Epithelial cell of esophagus (primary cell): ENCODE data around the gene RAD51B.
A peak's percentile ranks its signal among the peaks of the same experiment; 100 is the strongest.

Experiments used
- DNase-seq: peaks from one replicate; pipeline ENCODE4 v3.0.0; 2010; ENCODE audit warnings: low read depth
- H3K4me3 ChIP-seq: 2 replicates; pipeline ENCODE4 v1.5.1; 2011; ENCODE audit warnings: mild to moderate bottlenecking, low read length, control low read depth
- TF ChIP-seq, protein P1 (sequence below): IDR thresholded peaks from 2 replicates; pipeline ENCODE4 v1.5.1; 2011; ENCODE audit warnings: low read depth, mild to moderate bottlenecking, low read length, control low read depth, inconsistent platforms; ENCODE audit not compliant: insufficient read depth; ENCODE audit errors: missing control alignments

The RAD51B gene

DNA sequence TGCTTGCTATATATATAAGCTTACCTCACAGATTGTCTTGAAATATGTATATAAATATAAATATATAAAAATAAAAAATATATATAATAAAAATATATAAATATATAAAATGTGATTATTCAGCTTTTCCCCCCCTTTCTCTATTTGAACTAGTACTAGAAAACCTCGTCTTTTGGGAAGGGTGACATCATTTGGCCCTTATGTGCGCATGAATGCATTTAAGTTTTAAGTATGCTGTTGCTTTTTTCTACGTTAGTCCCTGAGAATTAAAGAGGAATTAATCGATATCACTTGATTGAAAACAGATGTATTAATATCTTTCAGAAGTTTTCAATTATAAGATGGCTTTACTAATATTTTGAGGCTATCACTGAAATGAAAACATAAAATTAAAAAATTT is 69.9 kb downstream of the RAD51B start:
- H3K4me3 ChIP-seq = no peak overlapping the region
- TF ChIP-seq, protein P1, sequence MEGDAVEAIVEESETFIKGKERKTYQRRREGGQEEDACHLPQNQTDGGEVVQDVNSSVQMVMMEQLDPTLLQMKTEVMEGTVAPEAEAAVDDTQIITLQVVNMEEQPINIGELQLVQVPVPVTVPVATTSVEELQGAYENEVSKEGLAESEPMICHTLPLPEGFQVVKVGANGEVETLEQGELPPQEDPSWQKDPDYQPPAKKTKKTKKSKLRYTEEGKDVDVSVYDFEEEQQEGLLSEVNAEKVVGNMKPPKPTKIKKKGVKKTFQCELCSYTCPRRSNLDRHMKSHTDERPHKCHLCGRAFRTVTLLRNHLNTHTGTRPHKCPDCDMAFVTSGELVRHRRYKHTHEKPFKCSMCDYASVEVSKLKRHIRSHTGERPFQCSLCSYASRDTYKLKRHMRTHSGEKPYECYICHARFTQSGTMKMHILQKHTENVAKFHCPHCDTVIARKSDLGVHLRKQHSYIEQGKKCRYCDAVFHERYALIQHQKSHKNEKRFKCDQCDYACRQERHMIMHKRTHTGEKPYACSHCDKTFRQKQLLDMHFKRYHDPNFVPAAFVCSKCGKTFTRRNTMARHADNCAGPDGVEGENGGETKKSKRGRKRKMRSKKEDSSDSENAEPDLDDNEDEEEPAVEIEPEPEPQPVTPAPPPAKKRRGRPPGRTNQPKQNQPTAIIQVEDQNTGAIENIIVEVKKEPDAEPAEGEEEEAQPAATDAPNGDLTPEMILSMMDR = no peak

DNA sequence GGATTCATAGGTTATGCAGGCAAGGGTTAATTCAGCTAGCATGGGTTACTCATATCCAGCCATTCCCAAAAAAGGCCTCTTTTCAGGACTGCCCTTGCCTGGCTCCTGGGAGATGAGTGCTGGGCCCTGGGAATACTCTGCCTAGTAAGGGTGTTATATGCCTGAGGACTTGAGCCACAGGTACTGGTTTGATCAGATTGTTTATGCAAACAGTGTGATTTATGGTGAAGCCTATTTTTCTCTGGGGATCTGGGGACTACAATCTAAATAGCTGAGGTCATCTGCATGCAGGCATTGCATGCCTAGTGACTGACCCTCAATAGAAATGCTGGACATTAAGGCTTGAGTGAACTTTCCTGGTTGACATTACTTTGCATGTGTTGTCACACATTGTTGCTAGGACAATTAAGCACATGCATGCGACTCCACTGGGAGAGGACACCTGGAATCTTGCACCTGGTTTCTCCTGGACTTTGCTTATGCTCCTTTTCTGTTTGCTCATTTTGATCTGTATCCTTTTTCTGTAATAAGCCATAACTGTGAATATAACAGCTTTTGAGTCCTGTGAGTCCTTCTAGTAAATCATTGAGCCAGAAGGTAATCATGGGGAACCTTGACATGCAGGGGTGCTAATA is 73.0 kb downstream of the RAD51B start:
- TF ChIP-seq, protein P1 = no peak
- no peak overlapping the region for H3K4me3 ChIP-seq
- no peak for DNase-seq

More for the DNA sequence above, 69.9 kb downstream of the RAD51B start:
- no peak for DNase-seq

DNA sequence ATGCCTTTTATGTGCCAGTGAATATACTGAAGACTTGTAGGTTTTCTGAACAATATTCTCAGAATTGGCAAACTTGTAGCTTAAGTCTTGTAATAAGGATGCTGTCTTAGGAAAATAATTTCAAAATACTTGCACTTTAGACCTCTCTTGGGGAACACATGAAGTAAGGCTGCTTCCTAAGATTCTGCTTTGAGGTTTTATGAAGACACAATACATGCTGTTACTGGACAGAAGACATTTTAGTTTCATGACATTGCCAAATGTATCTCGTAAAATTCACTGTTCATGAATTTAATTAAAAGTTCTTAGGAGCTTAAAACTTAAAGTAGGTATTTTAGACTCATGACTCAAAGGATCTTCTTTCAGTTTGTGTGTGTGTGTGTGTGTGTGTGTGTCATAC is 80.7 kb downstream of the RAD51B start:
- no peak for DNase-seq
- TF ChIP-seq, protein P1 = no peak
- H3K4me3 ChIP-seq = no peak overlapping the region

DNA sequence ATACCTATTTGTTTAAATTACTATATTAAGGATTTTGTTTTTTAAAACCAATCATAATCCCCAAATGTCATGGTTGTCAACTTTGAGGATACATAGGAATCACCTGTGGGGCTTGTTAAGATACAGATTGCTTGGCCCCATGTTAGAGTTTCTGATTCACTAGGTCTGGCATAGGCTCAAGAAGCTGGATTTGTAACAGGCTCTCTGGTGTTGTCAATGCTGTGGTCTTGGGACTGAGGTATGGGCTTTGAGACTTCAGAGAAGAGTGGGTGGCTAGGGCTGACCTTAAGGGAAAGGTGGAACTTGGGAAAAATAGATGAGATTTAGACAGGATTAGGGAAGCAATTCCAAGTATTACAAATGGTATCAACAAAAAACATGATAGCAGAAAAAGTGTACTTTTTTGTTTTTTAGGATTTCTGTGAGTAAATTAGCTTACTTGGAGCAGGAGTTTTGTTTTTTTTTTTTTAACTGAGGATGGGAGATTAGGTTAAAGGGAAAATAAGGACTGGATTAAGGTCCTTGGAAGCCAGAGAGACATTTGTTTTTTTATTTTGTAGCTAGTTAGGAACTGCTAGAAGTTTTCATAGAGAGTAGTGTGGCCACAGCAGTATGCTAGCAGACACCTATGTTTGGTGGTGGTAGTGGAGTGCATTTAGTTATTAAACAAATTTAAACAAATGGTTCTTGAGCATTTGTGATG is 88.6 kb downstream of the RAD51B start:
- TF ChIP-seq, protein P1 = no peak
- no peak overlapping the region for H3K4me3 ChIP-seq
- peak; percentile 7 for DNase-seq

DNA sequence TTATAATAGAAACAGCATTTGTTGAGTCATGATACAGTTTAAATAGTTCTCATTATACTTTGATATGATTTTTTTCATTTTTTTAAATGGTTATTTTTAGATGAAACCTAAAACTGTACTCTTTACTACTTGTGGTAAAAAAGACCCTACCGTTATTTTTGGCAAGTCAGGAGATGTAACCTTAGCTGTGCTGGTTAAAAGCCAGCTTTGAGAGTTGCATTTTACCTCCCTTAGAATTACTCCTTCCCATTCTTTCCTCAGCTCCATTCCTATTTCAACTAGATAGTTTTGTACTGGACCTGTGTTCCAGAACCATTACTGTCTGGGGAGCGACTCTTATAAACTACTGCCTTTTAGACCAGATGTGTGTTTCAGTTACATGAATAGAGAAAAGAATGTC is 92.0 kb downstream of the RAD51B start:
- DNase-seq = no peak
- H3K4me3 ChIP-seq = no peak overlapping the region
- TF ChIP-seq, protein P1 = no peak

DNA sequence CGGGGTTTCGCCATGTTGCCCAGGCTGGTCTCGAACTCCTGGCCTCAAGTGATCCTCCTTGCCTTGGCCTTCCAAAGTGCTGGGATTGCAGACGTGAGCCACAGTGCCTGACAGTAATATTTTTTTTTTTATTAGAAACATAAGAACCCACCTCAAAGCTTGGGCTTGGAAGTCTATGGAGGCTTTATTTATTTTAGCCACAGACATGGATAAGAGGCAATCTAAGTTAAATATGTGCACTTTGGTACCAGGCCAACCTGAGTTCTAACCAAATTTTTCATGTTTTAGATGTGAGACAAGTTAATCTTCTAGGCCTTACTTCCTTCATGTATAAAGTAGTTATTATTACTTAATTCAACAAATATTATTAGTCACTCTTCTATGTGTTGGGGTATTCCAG is 96.9 kb downstream of the RAD51B start:
- TF ChIP-seq, protein P1 = no peak
- DNase-seq = no peak
- H3K4me3 ChIP-seq = no peak overlapping the region

DNA sequence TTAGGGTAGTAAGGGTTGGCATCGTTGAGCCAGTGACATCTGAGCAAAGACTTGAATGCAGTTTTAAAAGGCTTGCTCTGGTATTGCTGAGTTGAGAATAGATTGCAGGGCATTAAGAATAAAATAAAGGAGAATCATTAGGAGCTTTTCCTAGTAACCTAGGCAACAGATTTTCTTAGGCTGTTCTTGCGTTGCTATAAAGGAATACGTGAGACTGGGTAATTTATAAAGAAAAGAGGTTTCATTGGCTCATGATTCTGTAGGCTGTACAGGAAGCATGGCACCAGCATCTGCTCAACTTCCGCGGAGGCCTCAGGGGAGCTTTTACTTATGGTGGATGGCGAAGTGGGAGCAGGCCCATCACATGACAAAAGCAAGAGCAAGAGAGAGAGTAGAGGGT is 97.4 kb downstream of the RAD51B start:
- no peak for DNase-seq
- TF ChIP-seq, protein P1 = no peak
- H3K4me3 ChIP-seq = no peak overlapping the region
